Loucy (cell line): Measurements from ENCODE around the gene LCA5L.
A peak's percentile ranks its signal among the peaks of the same experiment; 100 is the strongest.

Experiments used
- H2AFZ ChIP-seq: fragments of 200-600 bp; sonication (generic); 2 replicates; pipeline ENCODE4 v1.6.0; 2016; ENCODE audit warnings: antibody characterized with exemption, mild to moderate bottlenecking, low read length, moderate library complexity
- H3F3A ChIP-seq: fragments of 200-600 bp; 2 replicates; pipeline ENCODE4 v1.6.0; 2016; ENCODE audit warnings: antibody characterized with exemption, low read depth, mild to moderate bottlenecking
- H3K27me3 ChIP-seq: fragments of 200-600 bp; sonication (generic); 2 replicates; pipeline ENCODE4 v1.6.1; 2014; ENCODE audit warnings: low read length, mild to moderate bottlenecking; ENCODE audit not compliant: insufficient read depth, poor library complexity, severe bottlenecking
- H3K36me3 ChIP-seq: fragments of 200-600 bp; sonication (generic); 2 replicates; pipeline ENCODE4 v1.6.1; 2016; ENCODE audit warnings: low read length; ENCODE audit not compliant: insufficient read depth
- H3K4me1 ChIP-seq: fragments of 200-600 bp; sonication (generic); 2 replicates; pipeline ENCODE4 v1.5.1; 2014; ENCODE audit warnings: low read length, mild to moderate bottlenecking; ENCODE audit not compliant: insufficient read depth, poor library complexity, severe bottlenecking
- H3K4me2 ChIP-seq: fragments of 200-600 bp; sonication (generic); 2 replicates; pipeline ENCODE4 v1.6.0; 2014; ENCODE audit warnings: antibody characterized with exemption, low read length, low read depth, mild to moderate bottlenecking; ENCODE audit not compliant: poor library complexity, severe bottlenecking
- H3K4me3 ChIP-seq: fragments of 200-600 bp; sonication (generic); 2 replicates; pipeline ENCODE4 v1.5.1; 2014; ENCODE audit warnings: low read length, mild to moderate bottlenecking, mixed read lengths; ENCODE audit not compliant: poor library complexity, severe bottlenecking
- H3K79me2 ChIP-seq: fragments of 200-600 bp; sonication (generic); 2 replicates; pipeline ENCODE4 v1.6.1; 2014; ENCODE audit warnings: low read length; ENCODE audit not compliant: insufficient read depth
- H3K9ac ChIP-seq: fragments of 200-600 bp; sonication (generic); 2 replicates; pipeline ENCODE4 v1.6.0; 2014; ENCODE audit warnings: mild to moderate bottlenecking, low read depth, low read length, moderate library complexity; ENCODE audit not compliant: poor library complexity, severe bottlenecking
- H3K9me2 ChIP-seq: fragments of 200-600 bp; sonication (generic); replicated peaks from 2 replicates; pipeline ENCODE4 v1.6.1; 2016; ENCODE audit warnings: low read depth, low read length, mixed read lengths
- H3K9me3 ChIP-seq: fragments of 200-600 bp; sonication (generic); 2 replicates; pipeline ENCODE4 v1.6.1; 2014; ENCODE audit warnings: mild to moderate bottlenecking, antibody characterized with exemption, low read length, low read depth; ENCODE audit not compliant: insufficient read depth
- H4K20me1 ChIP-seq: fragments of 200-600 bp; sonication (generic); 2 replicates; pipeline ENCODE4 v1.6.0; 2014; ENCODE audit warnings: antibody characterized with exemption, low read length, mild to moderate bottlenecking; ENCODE audit not compliant: insufficient read depth, poor library complexity, severe bottlenecking
- CTCF ChIP-seq: fragments of 200-600 bp; sonication (generic); conservative IDR thresholded peaks from 2 replicates; pipeline ENCODE4 v1.5.1; 2014; ENCODE audit warnings: mild to moderate bottlenecking, antibody characterized with exemption, low read length
- EZH2phosphoT487 ChIP-seq: fragments of 200-600 bp; IDR thresholded peaks from 2 replicates; pipeline ENCODE4 v1.6.1; 2018; ENCODE audit warnings: antibody characterized with exemption, mild to moderate bottlenecking, moderate library complexity, borderline replicate concordance

Gene LCA5L

DNA sequence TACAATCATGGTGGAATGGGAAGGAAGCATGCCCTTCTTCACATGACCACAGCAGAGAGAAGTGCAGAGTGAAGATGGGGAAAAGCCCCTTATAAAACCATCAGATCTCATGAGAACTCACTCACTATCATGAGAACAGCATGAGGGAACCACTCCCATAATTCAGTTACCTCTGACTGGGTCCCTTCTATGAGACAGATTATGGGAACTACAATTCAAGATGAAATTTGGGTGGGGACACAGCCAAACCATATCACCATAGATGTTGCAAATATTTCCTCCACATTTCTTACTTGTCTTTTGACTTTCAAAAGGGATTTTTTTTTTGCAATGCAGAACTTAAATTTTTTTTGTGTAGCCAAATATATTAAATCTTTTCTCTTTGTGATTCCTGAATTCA, 21.0 kb upstream of the LCA5L start:
- Histone ChIP-seq H3K79me2 (no peaks in the 10 kb centered on the region), H3K9ac (no peak overlapping the region), H3F3A (no peaks in the 10 kb centered on the region), H4K20me1 (no peaks in the 10 kb centered on the region), H2AFZ (no peak overlapping the region), H3K4me2 (no peak overlapping the region), H3K36me3 (no peaks in the 10 kb centered on the region), H3K4me1 (no peaks in the 10 kb centered on the region), H3K4me3 (no peak overlapping the region), H3K27me3 (no peaks in the 10 kb centered on the region), H3K9me2 (no peaks in the 10 kb centered on the region), H3K9me3 (no peaks in the 10 kb centered on the region)
- no peak for TF ChIP-seq CTCF
- no peak for TF ChIP-seq EZH2phosphoT487

GRCh38 chr21:39463308-39463707, 17.7 kb upstream of the LCA5L start:
- H3K36me3 ChIP-seq: no peaks in the 10 kb centered on the region
- no peaks in the 10 kb centered on the region for H3K79me2 ChIP-seq
- H3K4me1 ChIP-seq: no peaks in the 10 kb centered on the region
- no peak overlapping the region for H3K4me3 ChIP-seq
- H3K9me3 ChIP-seq: no peaks in the 10 kb centered on the region
- H3K9ac ChIP-seq: no peak overlapping the region
- H3K9me2 ChIP-seq: no peaks in the 10 kb centered on the region
- no peak overlapping the region for H3K4me2 ChIP-seq
- no peaks in the 10 kb centered on the region for H4K20me1 ChIP-seq
- no peaks in the 10 kb centered on the region for H3F3A ChIP-seq
- H3K27me3 ChIP-seq: no peaks in the 10 kb centered on the region
- TF ChIP-seq EZH2phosphoT487 (no peak), CTCF (no peak)
- H2AFZ ChIP-seq: no peak overlapping the region

GRCh38 chr21:39461419-39461818, 15.8 kb upstream of the LCA5L start:
- H3K9me2 ChIP-seq: no peaks in the 10 kb centered on the region
- no peaks in the 10 kb centered on the region for H3K9me3 ChIP-seq
- H3F3A ChIP-seq: no peaks in the 10 kb centered on the region
- no peak overlapping the region for H3K9ac ChIP-seq
- no peak overlapping the region for H3K4me3 ChIP-seq
- H3K4me2 ChIP-seq: no peak overlapping the region
- no peaks in the 10 kb centered on the region for H3K27me3 ChIP-seq
- H4K20me1 ChIP-seq: no peaks in the 10 kb centered on the region
- TF ChIP-seq CTCF (no peak), EZH2phosphoT487 (no peak)
- H3K4me1 ChIP-seq: no peaks in the 10 kb centered on the region
- H2AFZ ChIP-seq: peak overlapping the region; percentile 8; the same call in 1 of the 2 replicates
- H3K79me2 ChIP-seq: no peaks in the 10 kb centered on the region
- H3K36me3 ChIP-seq: no peaks in the 10 kb centered on the region
